SU-DHL-6 (cell line): ENCODE results near the gene ITGB5.

ENCODE experiments used
- H2AFZ ChIP-seq: fragments of 200-600 bp; sonication (generic); 2 replicates; pipeline ENCODE4 v1.6.1; 2014; ENCODE audit warnings: low read depth, mild to moderate bottlenecking, moderate library complexity, mixed read lengths, antibody characterized with exemption, low read length; ENCODE audit not compliant: severe bottlenecking
- H3F3A ChIP-seq: fragments of 200-600 bp; shearing (Covaris generic); 2 replicates; pipeline ENCODE4 v1.6.0; 2016; ENCODE audit warnings: antibody characterized with exemption, mild to moderate bottlenecking; ENCODE audit not compliant: insufficient read depth
- H3K27ac ChIP-seq: fragments of 200-600 bp; sonication (generic); 2 replicates; pipeline ENCODE4 v1.5.1; 2016; ENCODE audit warnings: low read depth, mild to moderate bottlenecking, low read length, moderate library complexity, mixed read lengths
- H3K27me3 ChIP-seq: fragments of 200-600 bp; sonication (generic), shearing (Covaris generic); 2 replicates; pipeline ENCODE4 v1.6.0; 2014; ENCODE audit warnings: mild to moderate bottlenecking, low read length
- H3K36me3 ChIP-seq: fragments of 200-600 bp; sonication (generic); 2 replicates; pipeline ENCODE4 v1.6.1; 2014; ENCODE audit warnings: mild to moderate bottlenecking, low read length, mixed read lengths
- H3K4me2 ChIP-seq: fragments of 300-600, 200-600 bp; shearing (Covaris generic), sonication (generic); 2 replicates; pipeline ENCODE4 v1.6.0; 2014; ENCODE audit warnings: low read length, low read depth, mild to moderate bottlenecking; ENCODE audit not compliant: poor library complexity, severe bottlenecking
- H3K4me3 ChIP-seq: fragments of 200-600 bp; sonication (generic); 2 replicates; pipeline ENCODE4 v1.5.1; 2014; ENCODE audit warnings: antibody characterized with exemption, low read length, mild to moderate bottlenecking, mixed read lengths; ENCODE audit not compliant: insufficient read depth, poor library complexity, severe bottlenecking
- H3K79me2 ChIP-seq: fragments of 200-600 bp; sonication (generic); 2 replicates; pipeline ENCODE4 v1.6.1; 2014; ENCODE audit warnings: mild to moderate bottlenecking, low read length, moderate library complexity; ENCODE audit not compliant: insufficient read depth
- H3K9ac ChIP-seq: fragments of 200-600 bp; sonication (generic); 2 replicates; pipeline ENCODE4 v1.7.0; 2014; ENCODE audit warnings: mild to moderate bottlenecking, low read length
- H3K9me2 ChIP-seq: fragments of 200-600 bp; sonication (generic); replicated peaks from 2 replicates; pipeline ENCODE4 v1.6.1; 2014; ENCODE audit warnings: low read length; ENCODE audit not compliant: insufficient read depth
- H3K9me3 ChIP-seq: fragments of 200-600 bp; sonication (generic); 2 replicates; pipeline ENCODE4 v1.6.1; 2014; ENCODE audit warnings: low read length, mixed read lengths; ENCODE audit not compliant: insufficient read depth
- H4K20me1 ChIP-seq: fragments of 200-600 bp; sonication (generic); 2 replicates; pipeline ENCODE4 v1.6.1; 2014; ENCODE audit warnings: low read depth, mild to moderate bottlenecking, antibody characterized with exemption, low read length, moderate library complexity, mixed read lengths
- CTCF ChIP-seq: fragments of 200-600 bp; sonication (generic); IDR thresholded peaks from one replicate; pipeline ENCODE4 v1.5.1; 2017; ENCODE audit warnings: antibody characterized with exemption, mild to moderate bottlenecking, low read length, moderate library complexity; ENCODE audit not compliant: insufficient read depth, poor library complexity, severe bottlenecking
- EZH2phosphoT487 ChIP-seq: fragments of 200-600 bp; sonication (generic), shearing (Covaris generic); conservative IDR thresholded peaks from 2 replicates; pipeline ENCODE4 v1.6.1; 2018; ENCODE audit warnings: mild to moderate bottlenecking, antibody characterized with exemption, low read length, moderate library complexity, mixed read lengths

Gene ITGB5

GRCh38 chr3:124904835-124905492 is 17.8 kb upstream of the ITGB5 start:
- no peaks in the 10 kb centered on the region for H3K27me3 ChIP-seq
- no peak overlapping the region for H3K9ac ChIP-seq
- H3K79me2 ChIP-seq = no peaks in the 10 kb centered on the region
- H3K9me2 ChIP-seq = no peaks in the 10 kb centered on the region
- H3K4me2 ChIP-seq = no peak overlapping the region
- no peaks in the 10 kb centered on the region for H3K36me3 ChIP-seq
- H3K27ac ChIP-seq = no peak overlapping the region
- H3K4me3 ChIP-seq = no peak overlapping the region
- H4K20me1 ChIP-seq = no peaks in the 10 kb centered on the region
- no peaks in the 10 kb centered on the region for H3K9me3 ChIP-seq
- no peak for TF ChIP-seq CTCF
- TF ChIP-seq EZH2phosphoT487 = no peak
- no peaks in the 10 kb centered on the region for H3F3A ChIP-seq
- H2AFZ ChIP-seq = no peak overlapping the region

DNA sequence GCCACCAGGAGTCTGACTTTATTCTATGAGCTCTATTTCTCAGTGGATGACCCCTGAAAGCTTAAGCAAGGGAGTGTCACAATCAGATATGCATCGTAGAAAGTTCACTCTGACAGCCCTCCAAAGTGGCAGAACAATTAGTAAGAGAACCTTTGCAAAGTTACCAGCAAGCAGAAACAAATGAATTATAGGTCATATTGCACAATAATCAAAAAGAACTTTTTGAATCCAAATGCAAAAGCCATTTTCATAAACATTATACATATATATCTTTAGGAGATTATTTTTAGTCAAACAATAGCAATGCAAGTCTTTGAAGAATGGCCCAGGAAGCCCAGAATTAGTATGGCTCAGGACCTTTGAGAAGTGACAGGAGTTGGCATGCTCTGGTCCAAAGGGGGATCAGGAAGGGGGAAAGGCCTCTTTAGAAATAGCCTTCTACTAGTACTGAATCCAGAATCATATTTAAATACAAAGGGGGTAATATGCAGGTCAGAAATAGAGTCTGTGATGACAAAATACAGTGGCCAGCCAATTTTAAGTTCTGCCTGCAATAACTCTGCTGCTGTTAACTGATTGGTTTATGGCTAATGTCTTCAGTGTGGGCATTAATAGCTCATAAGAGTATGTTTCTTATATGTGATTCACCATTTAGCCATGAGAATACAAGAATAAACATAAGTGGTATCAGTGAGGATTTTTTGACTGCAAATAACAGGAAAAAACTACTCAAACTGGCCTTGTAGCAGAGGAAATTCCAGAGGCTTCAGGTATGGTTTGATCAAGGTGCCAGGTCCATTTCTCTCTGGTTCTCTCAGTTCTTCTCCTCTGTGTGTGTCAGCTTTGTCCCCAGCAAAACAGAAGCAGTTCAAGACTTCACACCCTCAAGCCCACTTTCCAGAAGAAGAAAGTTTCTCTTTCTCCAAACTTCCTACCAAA is 17.0 kb upstream of the ITGB5 start:
- Histone ChIP-seq H3F3A (no peaks in the 10 kb centered on the region), H3K9me3 (no peaks in the 10 kb centered on the region), H3K9ac (no peak overlapping the region), H3K27me3 (no peaks in the 10 kb centered on the region), H3K36me3 (no peaks in the 10 kb centered on the region), H2AFZ (no peak overlapping the region), H3K9me2 (no peaks in the 10 kb centered on the region), H3K4me2 (no peak overlapping the region), H3K27ac (no peak overlapping the region), H3K4me3 (no peak overlapping the region), H3K79me2 (no peaks in the 10 kb centered on the region), H4K20me1 (no peaks in the 10 kb centered on the region)
- TF ChIP-seq EZH2phosphoT487 = no peak

- no peaks in the 10 kb centered on the region for H3K27me3 ChIP-seq
- no peaks in the 10 kb centered on the region for H3K9me2 ChIP-seq
- TF ChIP-seq EZH2phosphoT487 = no peak
- TF ChIP-seq CTCF = no peak
- H3K79me2 ChIP-seq = no peaks in the 10 kb centered on the region
- no peaks in the 10 kb centered on the region for H3K36me3 ChIP-seq
- H4K20me1 ChIP-seq = no peaks in the 10 kb centered on the region
- H3K4me2 ChIP-seq = no peak overlapping the region
- H3F3A ChIP-seq = no peaks in the 10 kb centered on the region
- no peak overlapping the region for H3K9ac ChIP-seq
- H3K9me3 ChIP-seq = no peaks in the 10 kb centered on the region
- no peak overlapping the region for H2AFZ ChIP-seq
- H3K4me3 ChIP-seq = no peak overlapping the region
- H3K27ac ChIP-seq = no peak overlapping the region
Measured at GRCh38 chr3:124896824-124897526, 9.8 kb upstream of the ITGB5 start.
